IPS-NIHi7 (cell line): ENCODE measurements around the gene RNU2-63P.
"Not testable (repeated sequence)": the region's sequence is repeated elsewhere in the genome, so short reads cannot be mapped to it uniquely, and the experiment has no call there.

Experiments
- DNase-seq: peaks from one replicate; pipeline ENCODE4 v3.0.0; 2012; ENCODE audit warnings: mixed read lengths; ENCODE audit errors: extremely low spot score

Gene RNU2-63P

GRCh38 chr2:88028931-88029330 is 12.6 kb upstream of the RNU2-63P start:
- no peak for DNase-seq

- DNase-seq, result no peak
These were observed 11.5 kb upstream of the RNU2-63P start for GRCh38 chr2:88027697-88028389.

- peak; percentile 60 for DNase-seq
These were observed 8.2 kb upstream of the RNU2-63P start for GRCh38 chr2:88024509-88024908.

GRCh38 chr2:88022669-88022921 is 6.2 kb upstream of the RNU2-63P start:
- DNase-seq, result no peak

GRCh38 chr2:88019985-88020384 is 3.6 kb upstream of the RNU2-63P start:
- no peak for DNase-seq

- DNase-seq, result no peak
These were observed 2.6 kb upstream of the RNU2-63P start for GRCh38 chr2:88018909-88019308.

GRCh38 chr2:88018077-88018805 is 1.9 kb upstream of the RNU2-63P start:
- not testable (repeated sequence) for DNase-seq

GRCh38 chr2:88017780-88018038 is 1.4 kb upstream of the RNU2-63P start:
- not testable (repeated sequence) for DNase-seq

- DNase-seq, result peak; percentile 65
These were observed 823 bp upstream of the RNU2-63P start for GRCh38 chr2:88016960-88017779.

- no peak for DNase-seq
These were observed 5.3 kb downstream of the RNU2-63P start for GRCh38 chr2:88011011-88011410.

- DNase-seq, result no peak
These were observed 6.2 kb downstream of the RNU2-63P start for GRCh38 chr2:88010136-88010535.

- DNase-seq, result peak; percentile 79
These were observed 9.4 kb downstream of the RNU2-63P start for GRCh38 chr2:88006912-88007439.

- DNase-seq, result no peak
These were observed 10.6 kb downstream of the RNU2-63P start for GRCh38 chr2:88005776-88006175.

GRCh38 chr2:88003074-88003755 is 13.1 kb downstream of the RNU2-63P start:
- peak; percentile 36 for DNase-seq

GRCh38 chr2:88002359-88002707 is 14.0 kb downstream of the RNU2-63P start:
- DNase-seq, result no peak

GRCh38 chr2:88000474-88000873 is 15.9 kb downstream of the RNU2-63P start:
- DNase-seq, result not testable (repeated sequence)

- DNase-seq, result no peak
These were observed 19.8 kb downstream of the RNU2-63P start for GRCh38 chr2:87996570-87996969.

GRCh38 chr2:87995756-87996155 is 20.6 kb downstream of the RNU2-63P start:
- DNase-seq, result no peak

GRCh38 chr2:87994304-87994850 is 22.0 kb downstream of the RNU2-63P start:
- DNase-seq, result not testable (repeated sequence)

- not testable (repeated sequence) for DNase-seq
These were observed 23.8 kb downstream of the RNU2-63P start for GRCh38 chr2:87992569-87992968.

- DNase-seq, result not testable (repeated sequence)
These were observed 28.9 kb downstream of the RNU2-63P start for GRCh38 chr2:87987473-87987872.

GRCh38 chr2:87985902-87986301 is 30.4 kb downstream of the RNU2-63P start:
- DNase-seq, result not testable (repeated sequence)
